WTC11 (cell line): ENCODE measurements around the gene TTI1. TPM values are rescaled to one million over a fixed set of nuclear protein-coding genes. Genes with fewer than 3 reads are reported as not detected.

Experiments
- ATAC-seq: fragments of 200-7000 bp; cut with Tn5 transposase; 2 replicates; pipeline ENCODE4 v1.10.0; 2021; ENCODE audit warnings: mild to moderate bottlenecking, moderate library complexity
- CTCF ChIA-PET: fragments of 300-600 bp; sonication (Branson Sonifier 250); formaldehyde crosslinking; loops from one replicate; lab custom pipeline; 2021; ENCODE audit warnings: antibody characterized with exemption; lab: Charles Lee
- POLR2A ChIA-PET: fragments of 350-600 bp; sonication (Branson Sonifier 250); formaldehyde crosslinking; loops from one replicate; lab custom pipeline; 2021; ENCODE audit warnings: antibody characterized with exemption; lab: Charles Lee
- DNase-seq: peaks from one replicate; pipeline ENCODE4 v3.0.0; 2021; ENCODE audit warnings: low spot score
- H3K27ac Mint-ChIP-seq: 2 replicates; pipeline ENCODE4 v1.8.0; 2021; ENCODE audit warnings: mixed read lengths
- H3K27me3 Mint-ChIP-seq: 2 replicates; pipeline ENCODE4 v1.8.0; 2021; ENCODE audit warnings: low read depth, mild to moderate bottlenecking, moderate library complexity, mixed read lengths
- H3K36me3 Mint-ChIP-seq: 2 replicates; pipeline ENCODE4 v1.8.0; 2021; ENCODE audit warnings: mixed read lengths
- H3K4me1 Mint-ChIP-seq: 2 replicates; pipeline ENCODE4 v1.8.0; 2022; ENCODE audit warnings: mixed read lengths
- H3K4me3 Mint-ChIP-seq: 2 replicates; pipeline ENCODE4 v1.8.0; 2021; ENCODE audit warnings: mild to moderate bottlenecking, moderate library complexity, mixed read lengths
- H3K9me3 Mint-ChIP-seq: 2 replicates; pipeline ENCODE4 v1.8.0; 2021; ENCODE audit warnings: mixed read lengths
- AFF4 ChIP-seq: sonication (generic); formaldehyde crosslinking; IDR thresholded peaks from 2 replicates; pipeline ENCODE4 v1.8.1; 2023; ENCODE audit warnings: mild to moderate bottlenecking, missing genetic modification reagents, borderline replicate concordance
- ATF2 ChIP-seq: sonication (generic); formaldehyde crosslinking; IDR thresholded peaks from 2 replicates; pipeline ENCODE4 v1.8.1; 2022; ENCODE audit warnings: low read depth, missing genetic modification reagents, borderline replicate concordance
- ETV6 ChIP-seq: sonication (generic); formaldehyde crosslinking; IDR thresholded peaks from 2 replicates; pipeline ENCODE4 v1.8.1; 2022; ENCODE audit warnings: mild to moderate bottlenecking, missing genetic modification reagents
- FOXK1 ChIP-seq: sonication (generic); formaldehyde crosslinking; IDR thresholded peaks from 2 replicates; pipeline ENCODE4 v1.8.0; 2022; ENCODE audit warnings: mild to moderate bottlenecking, moderate library complexity, missing genetic modification reagents
- GRHL2 ChIP-seq: fragments of 250-450 bp; sonication (Bioruptor Pico); IDR thresholded peaks from 2 replicates; pipeline ENCODE4 v1.8.0; 2022; ENCODE audit warnings: mild to moderate bottlenecking, moderate library complexity; ENCODE audit not compliant: insufficient replicate concordance, severe bottlenecking
- GTF2I ChIP-seq: fragments of 250-450 bp; sonication (Bioruptor Pico); conservative IDR thresholded peaks from 2 replicates; pipeline ENCODE4 v1.4.0; 2021; ENCODE audit warnings: mild to moderate bottlenecking
- NFE2L1 ChIP-seq: sonication (generic); formaldehyde crosslinking; IDR thresholded peaks from 2 replicates; pipeline ENCODE4 v1.8.1; 2023; ENCODE audit warnings: missing genetic modification reagents
- NFYB ChIP-seq: sonication (generic); formaldehyde crosslinking; conservative IDR thresholded peaks from 2 replicates; pipeline ENCODE4 v1.8.0; 2022; ENCODE audit warnings: low read depth, missing genetic modification reagents
- OVOL2 ChIP-seq: fragments of 250-450 bp; sonication (Bioruptor Pico); IDR thresholded peaks from 2 replicates; pipeline ENCODE4 v1.9.0; 2021; ENCODE audit warnings: mild to moderate bottlenecking, borderline replicate concordance
- PRRX2 ChIP-seq: fragments of 250-450 bp; sonication (Bioruptor Pico); IDR thresholded peaks from 2 replicates; pipeline ENCODE4 v1.8.0; 2021; ENCODE audit warnings: mild to moderate bottlenecking
- SP1 ChIP-seq: sonication (generic); formaldehyde crosslinking; conservative IDR thresholded peaks from 2 replicates; pipeline ENCODE4 v1.8.1; 2022; ENCODE audit warnings: missing genetic modification reagents
- ZBTB43 ChIP-seq: sonication (generic); formaldehyde crosslinking; IDR thresholded peaks from 2 replicates; pipeline ENCODE4 v1.8.1; 2023; ENCODE audit warnings: mild to moderate bottlenecking, missing genetic modification reagents
- ZNF138 ChIP-seq: sonication (generic); formaldehyde crosslinking; conservative IDR thresholded peaks from 2 replicates; pipeline ENCODE4 v1.8.1; 2022; ENCODE audit warnings: mild to moderate bottlenecking, moderate library complexity, missing genetic modification reagents
- ZNF317 ChIP-seq: sonication (generic); formaldehyde crosslinking; IDR thresholded peaks from 2 replicates; pipeline ENCODE4 v1.8.1; 2023; ENCODE audit warnings: low read depth, mild to moderate bottlenecking, moderate library complexity, missing genetic modification reagents, borderline replicate concordance
- ZNF396 ChIP-seq: fragments of 250-450 bp; sonication (Bioruptor Pico); IDR thresholded peaks from 2 replicates; pipeline ENCODE4 v1.8.0; 2021; ENCODE audit warnings: mild to moderate bottlenecking, moderate library complexity, borderline replicate concordance
- total RNA-seq: library from RNA; stranded (reverse); gene quantifications from 3 replicates; pipeline ENCODE4 v1.2.3, GENCODE V29; 2021
- TF ChIP-seq, protein P1 (sequence below): sonication (generic); formaldehyde crosslinking; IDR thresholded peaks from 2 replicates; pipeline ENCODE4 v1.8.0; 2023; ENCODE audit warnings: missing genetic modification reagents, mild to moderate bottlenecking, borderline replicate concordance
- TF ChIP-seq, protein P2 (sequence below): fragments of 250-450 bp; sonication (Bioruptor Pico); IDR thresholded peaks from 2 replicates; pipeline ENCODE4 v1.9.0; 2021; ENCODE audit warnings: mild to moderate bottlenecking

TTI1 gene
- total RNA-seq, 1 experiment from 2014 or later = 43.5 TPM

DNA sequence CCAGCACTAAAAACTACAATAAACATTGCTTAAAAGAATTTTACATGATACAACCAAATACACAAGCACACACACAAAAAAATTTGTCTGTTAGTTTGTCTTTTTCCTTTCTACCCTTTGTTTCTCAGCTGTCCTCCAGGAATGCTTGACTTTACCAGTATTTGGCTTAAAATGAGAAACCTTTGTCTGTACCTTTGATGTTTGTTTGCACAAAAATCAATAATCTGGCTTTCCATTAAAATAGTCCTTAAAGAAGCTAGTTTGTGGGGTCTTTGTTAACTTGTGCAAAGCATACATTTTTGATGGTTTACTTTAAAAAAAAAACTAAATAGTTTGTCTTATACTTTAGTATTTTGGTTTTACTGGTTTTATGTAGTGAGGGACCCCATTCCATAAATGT lies 49.6 kb upstream of the TTI1 start:
- Mint-ChIP-seq H3K9me3 (peaks cover 7% of the 10 kb centered on the region), H3K27ac (no peak overlapping the region), H3K4me3 (no peak overlapping the region), H3K4me1 (no peaks in the 10 kb centered on the region), H3K36me3 (peaks cover 43% of the 10 kb centered on the region), H3K27me3 (no peaks in the 10 kb centered on the region)
- CTCF ChIA-PET = interaction anchor here (1.4 to 2.4 kb wide), 2 partner anchors 9 to 25 kb away, joined by 7 to 19 read pairs; no protein-coding TSS in a partner anchor
- DNase-seq (no peak), ATAC-seq (no peak)
- no peak for TF ChIP-seq SP1 (CRISPR knock-in tag)
- POLR2A ChIA-PET = no interaction called here

DNA sequence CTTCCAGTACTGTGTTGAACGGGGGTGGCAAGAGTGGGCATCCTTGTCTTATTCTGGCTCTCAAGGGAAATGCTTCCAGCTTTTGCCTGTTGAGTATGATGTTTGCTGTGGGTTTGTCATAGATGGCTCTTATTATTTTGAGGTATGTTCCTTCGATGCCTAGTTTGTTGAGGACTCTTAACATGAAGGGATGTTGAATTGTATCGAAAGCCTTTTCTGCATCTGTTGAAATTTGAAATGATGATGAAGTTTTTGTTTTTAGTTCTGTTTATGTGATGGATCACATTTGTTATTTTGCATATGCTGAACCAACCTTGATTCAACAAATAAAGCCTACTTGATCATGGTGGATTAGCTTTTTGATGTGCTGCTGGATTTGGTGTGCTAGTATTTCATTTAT lies 48.3 kb upstream of the TTI1 start:
- no peaks in the 10 kb centered on the region for H3K4me1 Mint-ChIP-seq
- CTCF ChIA-PET = interaction anchor here (1.1 to 1.6 kb wide), 2 partner anchors 24 to 139 kb away, joined by 3 to 4 read pairs; no protein-coding TSS in a partner anchor

DNA sequence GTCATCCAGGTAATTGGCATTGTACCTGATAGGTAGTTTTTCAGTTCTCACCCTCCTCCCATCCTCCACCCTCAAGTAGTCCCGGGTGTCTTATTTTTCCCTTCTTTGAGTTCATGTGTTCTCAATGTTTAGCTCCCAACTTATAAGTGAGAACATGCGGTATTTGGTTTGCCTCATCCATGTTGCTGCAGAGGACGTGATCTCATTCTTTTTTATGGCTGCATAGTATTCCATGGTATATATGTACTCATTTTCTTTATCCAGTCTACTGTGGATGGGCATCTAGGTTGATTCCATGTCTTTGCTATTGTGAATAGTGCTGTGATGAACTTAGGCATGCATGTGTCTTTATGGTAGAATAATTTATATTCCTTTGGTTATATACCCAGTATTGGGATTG lies 46.1 kb upstream of the TTI1 start:
- H3K4me3 Mint-ChIP-seq = no peak overlapping the region
- DNase-seq (no peak), ATAC-seq (no peak)
- H3K9me3 Mint-ChIP-seq = peaks cover 7% of the 10 kb centered on the region
- no peak overlapping the region for H3K27ac Mint-ChIP-seq
- no peaks in the 10 kb centered on the region for H3K27me3 Mint-ChIP-seq
- H3K4me1 Mint-ChIP-seq = no peaks in the 10 kb centered on the region
- POLR2A ChIA-PET = no interaction called here
- H3K36me3 Mint-ChIP-seq = peaks cover 33% of the 10 kb centered on the region
- CTCF ChIA-PET = no interaction called here
- TF ChIP-seq GRHL2 (no peak), ATF2 (CRISPR knock-in tag) (no peak), AFF4 (no peak)

More for the DNA sequence above, 48.3 kb upstream of the TTI1 start:
- POLR2A ChIA-PET = no interaction called here
- peaks cover 43% of the 10 kb centered on the region for H3K36me3 Mint-ChIP-seq
- peaks cover 7% of the 10 kb centered on the region for H3K9me3 Mint-ChIP-seq
- H3K27me3 Mint-ChIP-seq = no peaks in the 10 kb centered on the region
- H3K4me3 Mint-ChIP-seq = no peak overlapping the region
- TF ChIP-seq GRHL2 = no peak
- TF ChIP-seq, protein P1, sequence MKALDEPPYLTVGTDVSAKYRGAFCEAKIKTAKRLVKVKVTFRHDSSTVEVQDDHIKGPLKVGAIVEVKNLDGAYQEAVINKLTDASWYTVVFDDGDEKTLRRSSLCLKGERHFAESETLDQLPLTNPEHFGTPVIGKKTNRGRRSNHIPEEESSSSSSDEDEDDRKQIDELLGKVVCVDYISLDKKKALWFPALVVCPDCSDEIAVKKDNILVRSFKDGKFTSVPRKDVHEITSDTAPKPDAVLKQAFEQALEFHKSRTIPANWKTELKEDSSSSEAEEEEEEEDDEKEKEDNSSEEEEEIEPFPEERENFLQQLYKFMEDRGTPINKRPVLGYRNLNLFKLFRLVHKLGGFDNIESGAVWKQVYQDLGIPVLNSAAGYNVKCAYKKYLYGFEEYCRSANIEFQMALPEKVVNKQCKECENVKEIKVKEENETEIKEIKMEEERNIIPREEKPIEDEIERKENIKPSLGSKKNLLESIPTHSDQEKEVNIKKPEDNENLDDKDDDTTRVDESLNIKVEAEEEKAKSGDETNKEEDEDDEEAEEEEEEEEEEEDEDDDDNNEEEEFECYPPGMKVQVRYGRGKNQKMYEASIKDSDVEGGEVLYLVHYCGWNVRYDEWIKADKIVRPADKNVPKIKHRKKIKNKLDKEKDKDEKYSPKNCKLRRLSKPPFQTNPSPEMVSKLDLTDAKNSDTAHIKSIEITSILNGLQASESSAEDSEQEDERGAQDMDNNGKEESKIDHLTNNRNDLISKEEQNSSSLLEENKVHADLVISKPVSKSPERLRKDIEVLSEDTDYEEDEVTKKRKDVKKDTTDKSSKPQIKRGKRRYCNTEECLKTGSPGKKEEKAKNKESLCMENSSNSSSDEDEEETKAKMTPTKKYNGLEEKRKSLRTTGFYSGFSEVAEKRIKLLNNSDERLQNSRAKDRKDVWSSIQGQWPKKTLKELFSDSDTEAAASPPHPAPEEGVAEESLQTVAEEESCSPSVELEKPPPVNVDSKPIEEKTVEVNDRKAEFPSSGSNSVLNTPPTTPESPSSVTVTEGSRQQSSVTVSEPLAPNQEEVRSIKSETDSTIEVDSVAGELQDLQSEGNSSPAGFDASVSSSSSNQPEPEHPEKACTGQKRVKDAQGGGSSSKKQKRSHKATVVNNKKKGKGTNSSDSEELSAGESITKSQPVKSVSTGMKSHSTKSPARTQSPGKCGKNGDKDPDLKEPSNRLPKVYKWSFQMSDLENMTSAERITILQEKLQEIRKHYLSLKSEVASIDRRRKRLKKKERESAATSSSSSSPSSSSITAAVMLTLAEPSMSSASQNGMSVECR (CRISPR knock-in tag) = no peak
- no peak for TF ChIP-seq PRRX2 (CRISPR knock-in tag)
- no peak for TF ChIP-seq ZNF317 (CRISPR knock-in tag)
- no peak for TF ChIP-seq OVOL2 (CRISPR knock-in tag)
- TF ChIP-seq ETV6 = no peak
- no peak for TF ChIP-seq FOXK1 (CRISPR knock-in tag)
- TF ChIP-seq, protein P2, sequence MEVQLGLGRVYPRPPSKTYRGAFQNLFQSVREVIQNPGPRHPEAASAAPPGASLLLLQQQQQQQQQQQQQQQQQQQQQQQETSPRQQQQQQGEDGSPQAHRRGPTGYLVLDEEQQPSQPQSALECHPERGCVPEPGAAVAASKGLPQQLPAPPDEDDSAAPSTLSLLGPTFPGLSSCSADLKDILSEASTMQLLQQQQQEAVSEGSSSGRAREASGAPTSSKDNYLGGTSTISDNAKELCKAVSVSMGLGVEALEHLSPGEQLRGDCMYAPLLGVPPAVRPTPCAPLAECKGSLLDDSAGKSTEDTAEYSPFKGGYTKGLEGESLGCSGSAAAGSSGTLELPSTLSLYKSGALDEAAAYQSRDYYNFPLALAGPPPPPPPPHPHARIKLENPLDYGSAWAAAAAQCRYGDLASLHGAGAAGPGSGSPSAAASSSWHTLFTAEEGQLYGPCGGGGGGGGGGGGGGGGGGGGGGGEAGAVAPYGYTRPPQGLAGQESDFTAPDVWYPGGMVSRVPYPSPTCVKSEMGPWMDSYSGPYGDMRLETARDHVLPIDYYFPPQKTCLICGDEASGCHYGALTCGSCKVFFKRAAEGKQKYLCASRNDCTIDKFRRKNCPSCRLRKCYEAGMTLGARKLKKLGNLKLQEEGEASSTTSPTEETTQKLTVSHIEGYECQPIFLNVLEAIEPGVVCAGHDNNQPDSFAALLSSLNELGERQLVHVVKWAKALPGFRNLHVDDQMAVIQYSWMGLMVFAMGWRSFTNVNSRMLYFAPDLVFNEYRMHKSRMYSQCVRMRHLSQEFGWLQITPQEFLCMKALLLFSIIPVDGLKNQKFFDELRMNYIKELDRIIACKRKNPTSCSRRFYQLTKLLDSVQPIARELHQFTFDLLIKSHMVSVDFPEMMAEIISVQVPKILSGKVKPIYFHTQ = no peak
- no peak for TF ChIP-seq ZBTB43
- no peak for TF ChIP-seq NFYB
- no peak for TF ChIP-seq GTF2I
- no peak for TF ChIP-seq ZNF396 (CRISPR knock-in tag)
- TF ChIP-seq NFE2L1 (CRISPR knock-in tag) = no peak
- no peak for TF ChIP-seq ZNF138 (CRISPR knock-in tag)
- H3K27ac Mint-ChIP-seq = no peak overlapping the region
- DNase-seq (no peak), ATAC-seq (no peak)
